ENCODE results near the gene PSMA8. TPM values are rescaled to one million over a fixed set of nuclear protein-coding genes. Genes with fewer than 3 reads are reported as not detected.
"Not testable (repeated sequence)": the region's sequence is repeated elsewhere in the genome, so short reads cannot be mapped to it uniquely, and the experiment has no call there.

PSMA8 gene
- total RNA-seq, 6 experiments from 2014 or later: not detected

GRCh38 chr18:26192233-26192632 is 58.6 kb downstream of the PSMA8 start:
- H3K36me3 Mint-ChIP-seq (ENCODE audit: low read depth): no peaks in the 10 kb centered on the region
- H3K4me1 Mint-ChIP-seq (ENCODE audit: low read depth): no peaks in the 10 kb centered on the region
- no peak overlapping the region for H3K27ac Mint-ChIP-seq
- H3K27me3 Mint-ChIP-seq (ENCODE audit: insufficient read depth): no peaks in the 10 kb centered on the region; the same call in 1 of the 2 replicates
- no peak overlapping the region for H3K4me3 Mint-ChIP-seq
- no peaks in the 10 kb centered on the region; the same call in 1 of the 2 replicates for H3K9me3 Mint-ChIP-seq
- DNase-seq: no peak
- TF ChIP-seq, protein P1, sequence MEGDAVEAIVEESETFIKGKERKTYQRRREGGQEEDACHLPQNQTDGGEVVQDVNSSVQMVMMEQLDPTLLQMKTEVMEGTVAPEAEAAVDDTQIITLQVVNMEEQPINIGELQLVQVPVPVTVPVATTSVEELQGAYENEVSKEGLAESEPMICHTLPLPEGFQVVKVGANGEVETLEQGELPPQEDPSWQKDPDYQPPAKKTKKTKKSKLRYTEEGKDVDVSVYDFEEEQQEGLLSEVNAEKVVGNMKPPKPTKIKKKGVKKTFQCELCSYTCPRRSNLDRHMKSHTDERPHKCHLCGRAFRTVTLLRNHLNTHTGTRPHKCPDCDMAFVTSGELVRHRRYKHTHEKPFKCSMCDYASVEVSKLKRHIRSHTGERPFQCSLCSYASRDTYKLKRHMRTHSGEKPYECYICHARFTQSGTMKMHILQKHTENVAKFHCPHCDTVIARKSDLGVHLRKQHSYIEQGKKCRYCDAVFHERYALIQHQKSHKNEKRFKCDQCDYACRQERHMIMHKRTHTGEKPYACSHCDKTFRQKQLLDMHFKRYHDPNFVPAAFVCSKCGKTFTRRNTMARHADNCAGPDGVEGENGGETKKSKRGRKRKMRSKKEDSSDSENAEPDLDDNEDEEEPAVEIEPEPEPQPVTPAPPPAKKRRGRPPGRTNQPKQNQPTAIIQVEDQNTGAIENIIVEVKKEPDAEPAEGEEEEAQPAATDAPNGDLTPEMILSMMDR (IDR thresholded peaks at IDR 0.05): no peak

- DNase-seq: no peak
Measured at GRCh38 chr18:26196605-26197004, 62.9 kb downstream of the PSMA8 start.

GRCh38 chr18:26202001-26202400 is 68.3 kb downstream of the PSMA8 start:
- not testable (repeated sequence) for H3K4me1 Mint-ChIP-seq (ENCODE audit: low read depth); H3K27ac Mint-ChIP-seq; DNase-seq; H3K36me3 Mint-ChIP-seq (ENCODE audit: low read depth); H3K4me3 Mint-ChIP-seq; H3K27me3 Mint-ChIP-seq (ENCODE audit: insufficient read depth); H3K9me3 Mint-ChIP-seq

More at GRCh38 chr18:26196605-26197004, 62.9 kb downstream of the PSMA8 start:
- Mint-ChIP-seq H3K27me3 (ENCODE audit: insufficient read depth) (no peaks in the 10 kb centered on the region; the same call in 1 of the 2 replicates), H3K4me3 (no peak overlapping the region), H3K27ac (no peak overlapping the region), H3K4me1 (ENCODE audit: low read depth) (no peaks in the 10 kb centered on the region), H3K36me3 (ENCODE audit: low read depth) (no peaks in the 10 kb centered on the region), H3K9me3 (no peaks in the 10 kb centered on the region; the same call in 1 of the 2 replicates)
- TF ChIP-seq, protein P1 (IDR thresholded peaks at IDR 0.05): no peak

DNA sequence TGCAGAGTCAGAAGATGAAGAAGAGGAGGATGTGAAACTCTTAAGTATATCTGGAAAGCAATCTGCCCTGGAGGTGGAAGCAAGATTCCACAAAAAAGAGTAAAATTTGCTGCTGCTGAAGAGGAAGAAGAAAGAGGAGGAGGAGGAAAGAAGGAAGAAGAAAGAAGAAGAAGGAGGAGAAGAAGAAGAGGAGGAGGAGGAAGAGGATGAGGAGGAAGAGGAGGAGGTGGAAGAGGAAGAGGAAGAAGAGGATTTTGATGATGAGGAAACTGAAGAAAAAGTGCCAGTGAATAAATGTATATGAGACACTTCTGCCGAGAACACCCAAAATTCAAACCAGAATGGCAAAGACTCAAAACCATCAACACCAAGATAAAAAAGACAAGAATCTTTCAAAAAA is 71.6 kb downstream of the PSMA8 start:
- Mint-ChIP-seq H3K4me1 (ENCODE audit: low read depth) (no peaks in the 10 kb centered on the region), H3K27ac (no peak overlapping the region), H3K4me3 (no peak overlapping the region), H3K9me3 (no peaks in the 10 kb centered on the region), H3K27me3 (ENCODE audit: insufficient read depth) (peaks cover 3% of the 10 kb centered on the region), H3K36me3 (ENCODE audit: low read depth) (no peaks in the 10 kb centered on the region)
- TF ChIP-seq, protein P1 (IDR thresholded peaks at IDR 0.05): no peak
- no peak for DNase-seq

DNA sequence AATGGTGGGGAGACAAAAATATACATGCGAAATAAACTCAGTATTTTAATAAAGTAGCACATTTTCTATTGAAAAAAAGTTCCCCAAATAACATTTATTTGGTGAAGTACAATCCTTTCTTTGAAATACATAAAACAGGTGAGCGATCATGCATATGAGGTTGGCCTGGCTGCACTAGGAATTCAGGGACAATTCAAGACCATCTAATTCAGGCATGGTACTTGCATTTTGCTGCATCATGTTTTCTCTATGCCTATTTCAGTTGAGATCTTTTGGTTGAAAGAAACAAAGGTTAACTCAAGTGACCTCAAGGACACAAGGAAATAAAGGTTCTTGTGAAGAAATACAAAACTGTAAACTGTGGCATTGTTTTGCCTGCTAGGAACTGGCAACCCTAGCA is 72.8 kb downstream of the PSMA8 start:
- TF ChIP-seq, protein P1 (IDR thresholded peaks at IDR 0.05): no peak
- Mint-ChIP-seq H3K9me3 (no peaks in the 10 kb centered on the region), H3K27me3 (ENCODE audit: insufficient read depth) (peaks cover 3% of the 10 kb centered on the region), H3K4me3 (no peak overlapping the region), H3K27ac (no peak overlapping the region), H3K4me1 (ENCODE audit: low read depth) (no peaks in the 10 kb centered on the region), H3K36me3 (ENCODE audit: low read depth) (no peaks in the 10 kb centered on the region)
- DNase-seq: no peak

- no peaks in the 10 kb centered on the region for H3K9me3 Mint-ChIP-seq
- H3K27ac Mint-ChIP-seq: no peak overlapping the region
- TF ChIP-seq, protein P1 (IDR thresholded peaks at IDR 0.05): no peak
- no peaks in the 10 kb centered on the region for H3K4me1 Mint-ChIP-seq (ENCODE audit: low read depth)
- H3K27me3 Mint-ChIP-seq (ENCODE audit: insufficient read depth): peaks cover 3% of the 10 kb centered on the region
- no peaks in the 10 kb centered on the region for H3K36me3 Mint-ChIP-seq (ENCODE audit: low read depth)
- DNase-seq: no peak
- no peak overlapping the region for H3K4me3 Mint-ChIP-seq
Measured at GRCh38 chr18:26207937-26208336, 74.3 kb downstream of the PSMA8 start.

Measured in HFFc6 (cell line).